ENCODE data around the gene GALK2.

GALK2 gene

DNA sequence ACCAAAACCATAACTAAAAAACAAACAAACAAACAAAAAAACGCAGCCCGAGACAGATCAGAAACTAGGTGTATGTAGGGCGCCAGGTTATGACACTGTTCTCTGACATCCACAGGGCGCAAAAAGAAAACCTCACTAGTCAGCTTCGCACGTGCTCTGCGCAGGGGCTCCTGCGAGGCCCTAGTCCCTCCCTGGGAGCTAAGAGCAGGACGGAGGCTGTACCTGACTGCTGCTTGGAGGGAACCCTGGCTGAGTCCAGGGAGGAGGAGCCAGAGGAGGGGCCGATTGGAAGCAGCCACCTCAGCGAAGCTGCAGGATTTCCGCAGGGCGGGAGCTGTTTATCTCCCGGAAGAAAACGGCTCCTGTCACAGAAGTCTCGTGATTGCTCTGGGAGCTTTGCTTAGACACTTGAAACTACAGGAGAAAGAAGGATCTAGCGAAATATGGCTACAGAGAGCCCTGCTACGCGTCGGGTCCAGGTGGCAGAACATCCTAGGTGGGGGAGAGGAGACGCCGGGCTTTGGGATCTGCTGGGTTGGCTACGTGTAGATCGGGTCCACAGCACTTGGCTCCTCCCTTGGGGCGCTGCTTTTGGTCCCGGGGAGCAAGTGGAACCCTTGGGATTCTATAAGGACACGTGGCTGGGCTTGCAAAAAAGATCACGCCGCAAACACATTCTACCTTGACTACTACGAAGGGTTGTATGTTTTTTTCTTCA, at the start of gene GALK2:
GALK2 (plus strand) TSS at position 368 of the 718 bp plus-strand sequence; CDS start at position 444, 76 bp downstream.
- DNase-seq (ENCODE audit: low spot score), result peak; percentile 98

DNA sequence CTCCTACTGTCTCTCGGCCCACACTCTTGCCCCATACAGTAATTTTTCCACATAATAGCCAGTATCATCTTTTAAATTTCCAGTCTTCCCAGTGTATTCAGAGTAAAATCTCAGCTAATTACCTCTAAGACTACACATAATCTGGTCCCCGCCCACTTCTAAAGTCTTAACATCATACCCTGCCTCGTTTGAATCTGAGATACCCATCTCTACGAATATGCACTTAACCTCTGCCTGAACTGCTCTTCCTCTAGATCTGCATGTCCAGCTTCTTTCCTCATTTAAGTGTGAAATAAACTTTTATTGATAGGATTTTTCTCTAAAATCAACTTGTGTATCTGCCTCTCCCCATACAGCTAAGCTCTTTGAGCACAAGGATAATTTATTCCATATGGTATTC, 49.2 kb upstream of the GALK2 start:
- no peak for DNase-seq (ENCODE audit: low spot score)

DNA sequence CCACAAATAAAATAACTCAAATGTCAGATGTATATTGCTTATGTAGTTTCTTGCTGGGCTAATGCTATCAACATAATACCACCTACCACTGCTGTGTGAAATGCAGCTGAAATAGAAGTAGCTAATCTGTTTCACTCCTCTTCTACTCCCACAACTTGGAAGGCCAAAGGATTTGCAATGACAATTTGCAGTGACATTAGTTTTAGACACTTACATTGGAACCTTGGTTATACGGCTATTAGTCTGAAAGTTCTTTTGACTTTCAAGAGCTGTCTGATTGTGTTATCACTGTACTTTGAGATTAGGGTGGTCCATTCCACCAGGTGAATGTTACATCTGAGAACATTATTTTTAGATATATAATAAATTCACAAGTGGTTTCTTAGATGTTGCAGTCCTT, 48.1 kb upstream of the GALK2 start:
- no peak for DNase-seq (ENCODE audit: low spot score)

GRCh38 chr15:49122541-49123062, 47.4 kb upstream of the GALK2 start:
- DNase-seq (ENCODE audit: low spot score), result no peak

DNA sequence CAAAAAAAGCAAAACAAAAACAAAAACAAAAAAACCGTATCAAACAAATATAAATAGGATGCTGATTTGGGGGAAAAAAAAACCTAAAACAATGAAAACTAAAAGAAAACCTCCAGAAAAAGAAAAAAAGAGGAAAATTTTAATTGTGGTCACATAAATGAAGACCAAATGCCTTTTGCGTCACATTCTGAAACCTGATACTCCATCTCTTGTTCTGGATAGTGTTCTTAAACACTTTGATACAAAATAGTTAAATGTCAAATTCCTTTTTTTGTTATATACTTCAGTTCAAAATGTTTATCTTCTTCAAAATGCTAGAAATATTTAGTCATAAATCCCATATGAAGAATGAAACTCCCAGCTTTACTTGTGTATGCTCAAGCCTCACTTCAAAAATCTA, 45.7 kb upstream of the GALK2 start:
- DNase-seq (ENCODE audit: low spot score), result no peak

DNA sequence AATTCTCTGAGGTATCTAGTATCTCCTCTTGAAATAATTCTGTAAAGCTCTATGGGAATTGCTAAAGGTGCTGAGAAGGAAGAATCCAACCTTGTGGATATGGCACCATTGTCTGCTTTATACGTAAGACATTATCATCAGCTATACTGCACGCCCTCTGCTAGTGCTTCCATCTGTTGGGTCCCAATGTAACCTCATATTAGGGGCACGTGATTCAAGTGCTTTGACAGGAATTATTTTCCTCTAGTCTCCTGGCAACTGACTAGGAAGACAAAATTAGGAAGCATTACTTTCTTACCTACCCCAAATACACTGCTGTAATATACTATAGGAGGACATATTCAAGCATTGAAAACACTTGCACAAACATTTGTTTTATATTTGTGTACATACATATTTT, 38.6 kb upstream of the GALK2 start:
- DNase-seq (ENCODE audit: low spot score), result no peak

- DNase-seq (ENCODE audit: low spot score), result no peak
Measured at GRCh38 chr15:49134683-49135341, 35.2 kb upstream of the GALK2 start.

DNA sequence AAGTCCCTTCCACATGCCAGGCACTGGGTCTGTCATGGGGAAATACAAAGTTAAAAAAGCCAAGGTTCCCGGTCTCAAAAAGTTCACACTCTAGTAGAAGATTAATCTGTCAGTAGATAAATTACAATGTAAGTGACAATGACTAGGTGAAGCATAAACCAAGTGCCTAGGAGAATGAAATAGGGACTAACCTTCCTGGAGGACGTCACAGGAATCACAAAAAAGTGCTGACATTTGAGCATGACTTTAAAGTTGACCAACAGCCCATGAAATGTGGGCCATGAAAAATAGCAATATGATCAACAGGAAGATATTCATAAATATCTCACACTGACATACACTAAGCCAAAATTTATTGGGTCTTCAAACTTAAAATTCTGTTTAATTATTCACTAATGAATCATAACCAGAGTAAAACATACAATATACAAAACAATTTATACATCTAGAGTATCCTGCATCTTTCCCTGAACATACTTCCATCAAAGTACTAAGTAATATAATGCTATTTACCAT, 34.6 kb upstream of the GALK2 start:
- no peak for DNase-seq (ENCODE audit: low spot score)

DNA sequence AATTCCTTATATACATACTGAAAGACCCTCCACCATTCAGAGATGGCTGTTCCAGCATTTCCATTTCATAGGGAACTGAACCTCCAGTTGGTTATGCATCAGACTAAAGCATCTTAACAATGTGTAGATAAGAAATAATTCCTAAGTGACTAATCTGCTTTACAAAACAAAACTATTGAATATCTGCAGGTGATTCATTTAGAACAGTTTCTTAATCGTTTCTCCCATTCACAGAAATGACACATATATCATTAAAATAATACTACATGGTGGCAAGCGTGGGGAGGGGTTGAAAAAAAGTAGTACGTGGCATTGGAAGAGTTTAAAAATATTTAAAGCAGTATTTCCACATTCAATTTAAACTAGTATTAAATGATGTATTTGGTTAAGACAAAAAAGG, 34.1 kb upstream of the GALK2 start:
- no peak for DNase-seq (ENCODE audit: low spot score)

DNA sequence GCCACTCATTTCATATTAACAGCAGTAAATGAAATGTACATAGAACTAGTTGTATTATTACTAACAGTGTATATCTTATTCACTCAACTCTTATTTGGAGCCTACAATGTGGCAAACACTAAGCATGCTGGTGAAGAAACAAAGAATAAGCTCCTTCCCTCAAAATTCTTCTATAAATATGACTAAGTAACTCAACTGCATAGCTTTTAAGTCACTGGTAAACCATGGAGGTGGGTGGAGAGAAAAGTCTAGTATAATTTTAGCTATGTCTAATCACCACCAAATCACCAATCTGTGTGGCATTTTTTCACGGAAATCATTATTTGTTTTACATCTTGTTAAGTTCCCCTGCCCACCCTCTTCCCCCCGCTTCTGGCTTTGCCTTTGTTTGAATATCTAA, 32.2 kb upstream of the GALK2 start:
- no peak for DNase-seq (ENCODE audit: low spot score)

GRCh38 chr15:49145651-49146609, 24.1 kb upstream of the GALK2 start:
- peak; percentile 69 for DNase-seq (ENCODE audit: low spot score)

GRCh38 chr15:49148298-49148697, 21.7 kb upstream of the GALK2 start:
- no peak for DNase-seq (ENCODE audit: low spot score)

- DNase-seq (ENCODE audit: low spot score), result no peak
Measured at GRCh38 chr15:49148727-49149126, 21.3 kb upstream of the GALK2 start.

- no peak for DNase-seq (ENCODE audit: low spot score)
Measured at GRCh38 chr15:49151831-49152230, 18.2 kb upstream of the GALK2 start.

- DNase-seq (ENCODE audit: low spot score), result no peak
Measured at GRCh38 chr15:49152552-49153312, 17.3 kb upstream of the GALK2 start.

GRCh38 chr15:49154359-49154758, 15.7 kb upstream of the GALK2 start:
- no peak for DNase-seq (ENCODE audit: low spot score)

- DNase-seq (ENCODE audit: low spot score), result no peak
Measured at GRCh38 chr15:49154799-49155109, 15.3 kb upstream of the GALK2 start.

DNA sequence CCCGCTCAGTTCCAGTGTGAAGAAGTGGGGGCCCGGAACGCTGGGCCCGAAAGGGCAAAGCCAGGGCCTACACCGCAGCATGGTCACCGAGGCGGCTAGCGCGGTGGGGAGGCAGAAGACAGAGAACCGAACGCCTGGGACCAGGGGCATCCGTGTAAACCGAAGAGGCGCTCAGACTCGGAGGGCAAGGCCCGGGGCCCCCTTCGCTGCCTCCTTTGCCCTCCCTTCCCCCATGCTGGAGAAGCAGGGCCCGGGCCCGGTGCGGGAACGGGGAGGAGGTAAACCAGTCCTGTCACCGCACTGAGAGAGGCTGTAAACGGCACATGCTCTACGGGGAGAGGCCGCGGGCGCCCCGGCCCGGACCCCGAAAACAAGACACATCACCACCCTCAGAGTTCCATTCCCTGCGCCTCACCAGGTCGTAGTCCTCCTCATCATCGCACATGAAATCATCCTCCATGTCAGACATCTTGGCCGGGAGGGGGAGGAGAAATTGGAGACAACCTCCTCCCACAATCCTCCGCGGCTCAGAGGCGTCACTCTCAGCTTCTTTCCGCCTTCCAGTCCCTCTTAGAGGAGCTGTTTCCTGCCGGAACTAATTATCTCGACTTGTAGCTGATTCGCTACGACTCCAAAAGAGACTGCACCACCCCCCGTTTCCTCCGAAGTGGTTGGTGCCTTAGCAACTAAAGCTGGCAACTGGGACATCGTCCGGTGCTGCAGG, 14.8 kb upstream of the GALK2 start, which contains the start of gene COPS2:
COPS2 (minus strand) TSS at position 490 of the 724 bp plus-strand sequence; CDS start at position 469, 21 bp downstream.
- DNase-seq (ENCODE audit: low spot score), result peak; percentile 99

DNA sequence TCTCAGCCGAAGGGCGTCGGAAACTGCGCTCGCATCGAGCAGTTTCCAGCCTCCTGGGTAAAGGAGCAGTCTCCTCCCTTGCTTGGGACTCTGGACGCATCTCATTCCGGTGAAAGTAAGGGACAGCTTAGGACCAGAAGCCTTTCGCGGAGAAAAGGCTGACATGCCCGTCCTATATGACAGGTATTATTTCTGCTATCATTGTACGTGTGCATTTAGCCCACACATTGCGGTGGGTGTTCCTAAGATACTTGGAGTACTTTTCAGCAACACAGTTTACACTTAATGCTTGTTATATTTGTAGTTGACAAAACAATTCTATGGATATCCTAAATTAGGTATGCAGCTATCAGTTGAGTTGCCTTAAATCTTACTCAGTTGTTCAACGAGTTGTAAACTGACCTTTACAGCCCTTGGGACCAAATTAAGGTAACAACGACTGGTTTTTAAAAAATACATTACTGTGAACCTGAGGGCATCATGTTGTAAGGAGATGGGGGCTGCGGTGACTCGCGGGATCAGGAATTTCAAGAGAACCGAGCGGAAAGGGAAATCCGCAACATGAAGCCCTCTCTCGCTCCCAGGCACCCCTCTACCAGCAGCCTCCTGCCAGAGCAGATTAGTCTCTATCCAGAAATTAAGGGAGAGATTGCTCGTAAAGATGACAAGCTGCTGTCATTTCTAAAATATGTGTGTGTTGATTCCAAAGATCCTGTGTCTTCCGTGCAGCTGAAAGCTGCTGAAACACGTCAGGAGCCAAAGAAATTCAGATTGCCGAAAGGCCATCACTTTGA, 14.0 kb upstream of the GALK2 start:
- DNase-seq (ENCODE audit: low spot score), result peak; percentile 27

DNA sequence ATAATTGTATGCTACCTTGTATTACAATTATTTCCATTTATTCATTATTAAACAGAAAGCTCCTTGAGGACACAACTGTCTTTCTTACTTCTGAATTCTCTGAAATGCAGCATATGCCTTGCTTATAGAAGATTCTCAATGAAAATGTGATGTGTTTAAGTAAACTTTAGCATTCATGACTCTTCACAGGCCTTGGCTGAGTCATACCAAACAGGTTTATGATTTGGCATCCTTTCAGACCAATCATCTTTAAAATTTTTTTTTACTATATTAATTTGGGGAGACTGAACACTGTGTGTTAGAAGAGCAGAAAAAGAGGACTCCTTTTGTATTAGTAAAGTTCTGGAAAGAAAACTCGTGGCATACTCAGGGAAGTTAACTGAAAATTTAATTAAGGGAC, 6.4 kb upstream of the GALK2 start:
- DNase-seq (ENCODE audit: low spot score), result no peak

Data from cerebellar cortex (tissue), 1 donor.